ENCODE measurements around the gene BLM. TPM values are rescaled to one million over a fixed set of nuclear protein-coding genes. Genes with fewer than 3 reads are reported as not detected.

Gene BLM
- total and polyA plus RNA-seq, 2 of the 8 experiments (the other 6 are each of a cell fraction or from before 2014, with no cell fraction given) = 15.2 to 46.7 TPM

DNA sequence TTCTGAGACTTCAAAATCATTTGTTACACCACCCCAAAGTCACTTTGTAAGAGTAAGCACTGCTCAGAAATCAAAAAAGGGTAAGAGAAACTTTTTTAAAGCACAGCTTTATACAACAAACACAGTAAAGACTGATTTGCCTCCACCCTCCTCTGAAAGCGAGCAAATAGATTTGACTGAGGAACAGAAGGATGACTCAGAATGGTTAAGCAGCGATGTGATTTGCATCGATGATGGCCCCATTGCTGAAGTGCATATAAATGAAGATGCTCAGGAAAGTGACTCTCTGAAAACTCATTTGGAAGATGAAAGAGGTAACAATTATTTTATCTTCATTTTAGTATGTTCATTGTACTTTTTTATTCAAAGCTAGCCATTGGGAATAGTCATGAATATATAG, 32.6 kb downstream of the BLM start:
- Histone ChIP-seq H3K4me3 (ENCODE audit: extremely low read depth in 1 of 4, insufficient read depth in 2 of 4, low read depth in 3 of 4, low read length in 4 of 4) (no peak overlapping the region), H4K8ac (ENCODE audit: extremely low read depth, insufficient read depth, low read length) (no peak overlapping the region), H3K36me3 (ENCODE audit: control insufficient read depth in 2 of 4, insufficient read depth in 4 of 4, low read length in 3 of 4) (peaks cover 0 to 40% (median 14%) of the 10 kb centered on the region in 4 experiments; a peak in 3 of 8 replicates), H3K79me1 (ENCODE audit: low read depth, low read length) (no peaks in the 10 kb centered on the region), H3K79me2 (ENCODE audit: control insufficient read depth in 1 of 2, insufficient read depth in 2 of 2, low read length in 2 of 2) (peaks cover 0 to 21% of the 10 kb centered on the region in 2 experiments; a peak in 2 of 4 replicates), H3K9me3 (ENCODE audit: insufficient read depth in 2 of 2, low read depth in 1 of 2, low read length in 1 of 2) (no peaks in the 10 kb centered on the region), H2BK12ac (ENCODE audit: low read depth, low read length) (no peak overlapping the region), H4K5ac (ENCODE audit: insufficient read length, low read depth, low read length) (no peak overlapping the region), H3K14ac (ENCODE audit: insufficient read length) (no peak overlapping the region), H3K4me1 (replicated peaks in 1 of 4; ENCODE audit: control insufficient read depth in 3 of 4, insufficient read depth in 4 of 4, low read length in 3 of 4) (no peaks in the 10 kb centered on the region), H3K9ac (replicated peaks in 1 of 4; ENCODE audit: extremely low read depth in 1 of 4, low read depth in 3 of 4, low read length in 3 of 4) (no peak overlapping the region), H2AK5ac (ENCODE audit: low read depth, low read length) (no peak overlapping the region), H3K23me2 (ENCODE audit: low read depth, low read length) (no peaks in the 10 kb centered on the region), H3K18ac (ENCODE audit: extremely low read depth, low read length) (no peak overlapping the region), H2BK20ac (ENCODE audit: low read length) (no peak overlapping the region), H4K20me1 (replicated peaks in 1 of 2; ENCODE audit: control insufficient read depth in 1 of 2, insufficient read depth in 2 of 2, low read length in 2 of 2) (peaks cover 0 to 3% of the 10 kb centered on the region in 2 experiments), H3K4ac (replicated peaks; ENCODE audit: insufficient read length, low read depth, low read length) (no peak overlapping the region), H2BK5ac (ENCODE audit: low read depth, low read length) (no peak overlapping the region), H4K91ac (replicated peaks; ENCODE audit: insufficient read length, low read length) (no peak overlapping the region), H3K23ac (ENCODE audit: insufficient read length) (no peak overlapping the region), H2BK120ac (replicated peaks; ENCODE audit: low read depth, low read length) (no peak overlapping the region), H3K27ac (ENCODE audit: low read depth, low read length) (no peak overlapping the region), H3K56ac (replicated peaks; ENCODE audit: insufficient read length, low read depth, low read length) (no peak overlapping the region), H3K27me3 (replicated peaks in 1 of 4; ENCODE audit: control insufficient read depth in 3 of 4, extremely low read depth in 1 of 4, insufficient read depth in 3 of 4, low read length in 3 of 4) (no peaks in the 10 kb centered on the region), H2BK15ac (ENCODE audit: low read length) (no peak overlapping the region), H3K4me2 (ENCODE audit: insufficient read depth in 1 of 2, low read depth in 2 of 2, low read length in 2 of 2) (no peak overlapping the region), H2AFZ (ENCODE audit: low read length) (no peak overlapping the region)
- ChIA-PET CTCF (ENCODE audit: partially characterized antibody) (no interaction called here), POLR2A (ENCODE audit: partially characterized antibody) (interaction anchor here (0.8 to 1.1 kb wide), 3 partner anchors 8 to 12 kb away, joined by 3 read pairs; no protein-coding TSS in a partner anchor)
- TF ChIP-seq CHD1 (IDR thresholded peaks at IDR 0.05; ENCODE audit: low read depth, low read length) = no peak
- TF ChIP-seq RAD21 (IDR thresholded peaks at IDR 0.05 in 1 of 2, conservative IDR thresholded peaks at IDR 0.05 in 1 of 2; ENCODE audit: low read depth in 2 of 2, low read length in 2 of 2) = no peak
- TF ChIP-seq YY1 (IDR thresholded peaks at IDR 0.05; ENCODE audit: low read depth, low read length) = no peak
- no peak for TF ChIP-seq CREB1 (IDR thresholded peaks at IDR 0.05)
- no peak for TF ChIP-seq POLR2AphosphoS5 (IDR thresholded peaks at IDR 0.05; ENCODE audit: low read depth, low read length)
- no peak for TF ChIP-seq RNF2 (IDR thresholded peaks at IDR 0.05; ENCODE audit: borderline replicate concordance, low read depth, low read length, missing control alignments, poor library complexity, severe bottlenecking)
- no peak for TF ChIP-seq CBX8 (IDR thresholded peaks at IDR 0.05; ENCODE audit: borderline replicate concordance, low read depth, low read length)
- TF ChIP-seq JUN (IDR thresholded peaks at IDR 0.05; ENCODE audit: low read depth, low read length) = no peak
- no peak for TF ChIP-seq SIX5 (IDR thresholded peaks at IDR 0.05; ENCODE audit: low read depth, low read length)
- no peak for TF ChIP-seq RBBP5 (IDR thresholded peaks at IDR 0.05; ENCODE audit: borderline replicate concordance, low read depth, low read length)
- TF ChIP-seq HDAC6 (IDR thresholded peaks at IDR 0.05; ENCODE audit: low read depth, low read length) = no peak
- FAIRE-seq = no peak
- WGBS, 2 experiments (ENCODE audit: extremely low coverage in 1 of 2, insufficient coverage in 1 of 2, insufficient read length in 1 of 2, insufficient replicate concordance in 2 of 2, low coverage in 1 of 2, low lambda C conversion rate in 2 of 2, missing lambda C conversion rate in 1 of 2) = 85% methylated on average over 3 of the region's 3 CpGs; no CpG with 5 or more reads in 1 of the 2 experiments
- no peak for DNase-seq (ENCODE audit: low read depth in 1 of 2, low spot score in 2 of 2)

Measured in H1 (cell line).